ENCODE results near the gene MGMT.

- TF ChIP-seq CTCF (IDR thresholded peaks at IDR 0.05; ENCODE audit: borderline replicate concordance, extremely low read depth, low read length, poor library complexity, severe bottlenecking) = no peak
- TF ChIP-seq EZH2 (IDR thresholded peaks at IDR 0.05; ENCODE audit: borderline replicate concordance, low read depth, low read length, severe bottlenecking) = no peak
These were observed 27.7 kb downstream of the MGMT start for GRCh38 chr10:129494740-129495139.
